RWPE2 (cell line): ENCODE measurements around the gene CIAPIN1.

Source experiments
- ATAC-seq: fragments of 200-7000 bp; cut with Tn5 transposase; 3 replicates; pipeline ENCODE4 v1.9.1; 2021; ENCODE audit warnings: low read depth
- DNase-seq: peaks from one replicate; pipeline ENCODE4 v3.0.0-alpha.2; 2020; ENCODE audit warnings: low spot score
- H3K27ac ChIP-seq: fragments of 450-650 bp; 2 replicates; pipeline ENCODE4 v1.5.1; 2017; ENCODE audit warnings: mild to moderate bottlenecking; ENCODE audit not compliant: poor library complexity, severe bottlenecking
- H3K27me3 ChIP-seq: fragments of 250-450 bp; sonication (Bioruptor Pico); 2 replicates; pipeline ENCODE4 v1.5.1; 2021; ENCODE audit warnings: mild to moderate bottlenecking, moderate library complexity; ENCODE audit not compliant: insufficient read depth, poor library complexity, severe bottlenecking
- H3K36me3 ChIP-seq: fragments of 250-450 bp; sonication (Bioruptor Pico); 2 replicates; pipeline ENCODE4 v1.5.1; 2020; ENCODE audit warnings: low read depth, mild to moderate bottlenecking, moderate library complexity
- H3K4me1 ChIP-seq: fragments of 250-450 bp; sonication (Bioruptor Pico); 2 replicates; pipeline ENCODE4 v1.5.1; 2021; ENCODE audit warnings: mild to moderate bottlenecking, moderate library complexity; ENCODE audit not compliant: insufficient read depth, poor library complexity, severe bottlenecking
- H3K4me3 ChIP-seq: fragments of 250-450 bp; sonication (Bioruptor Pico); 2 replicates; pipeline ENCODE4 v1.5.1; 2021; ENCODE audit warnings: mild to moderate bottlenecking, moderate library complexity; ENCODE audit not compliant: severe bottlenecking
- H3K9me3 ChIP-seq: fragments of 250-450 bp; sonication (Bioruptor Pico); 2 replicates; pipeline ENCODE4 v1.5.1; 2021; ENCODE audit warnings: mild to moderate bottlenecking, moderate library complexity; ENCODE audit not compliant: severe bottlenecking
- CTCF ChIP-seq: fragments of 450-650 bp; IDR thresholded peaks from one replicate; pipeline ENCODE4 v1.5.1; 2017; ENCODE audit warnings: mild to moderate bottlenecking, moderate library complexity; ENCODE audit not compliant: poor library complexity, severe bottlenecking

Gene CIAPIN1

DNA sequence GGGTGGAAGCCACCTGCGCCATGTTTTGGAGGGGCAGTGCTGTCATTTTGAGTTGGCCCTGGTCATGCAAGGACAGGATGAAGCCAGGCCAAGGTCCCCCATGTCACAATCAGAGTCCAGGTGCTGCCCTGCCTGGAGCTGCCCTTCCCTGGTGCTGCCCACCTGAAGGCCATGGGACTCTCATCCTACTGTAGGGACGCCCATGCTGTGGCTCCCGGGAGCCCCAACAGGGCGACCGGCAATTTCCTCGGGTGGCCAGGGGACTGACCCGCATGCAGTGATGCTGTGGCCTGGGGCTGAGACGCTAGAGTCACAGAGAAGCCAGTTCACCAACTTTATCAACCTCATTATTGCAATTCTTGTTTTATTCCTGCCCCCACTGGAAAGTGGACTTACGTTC lies 34.6 kb downstream of the CIAPIN1 start:
- DNase-seq (no peak), ATAC-seq (no peak)
- Histone ChIP-seq H3K9me3 (no peaks in the 10 kb centered on the region), H3K4me1 (peaks cover 5% of the 10 kb centered on the region), H3K4me3 (no peak overlapping the region), H3K27me3 (no peaks in the 10 kb centered on the region), H3K27ac (no peak overlapping the region), H3K36me3 (no peaks in the 10 kb centered on the region)
- TF ChIP-seq CTCF: no peak

GRCh38 chr16:57411362-57411976 lies 35.7 kb downstream of the CIAPIN1 start:
- ATAC-seq: no peak

GRCh38 chr16:57409870-57410587 lies 37.2 kb downstream of the CIAPIN1 start:
- Histone ChIP-seq H3K4me1 (peaks cover 4% of the 10 kb centered on the region), H3K36me3 (no peaks in the 10 kb centered on the region), H3K27ac (no peak overlapping the region), H3K9me3 (no peaks in the 10 kb centered on the region), H3K4me3 (no peak overlapping the region), H3K27me3 (no peaks in the 10 kb centered on the region)
- ATAC-seq: peak; percentile 59
- DNase-seq: no peak
- no peak for TF ChIP-seq CTCF

More at GRCh38 chr16:57411362-57411976, 35.7 kb downstream of the CIAPIN1 start:
- Histone ChIP-seq H3K9me3 (no peaks in the 10 kb centered on the region), H3K27ac (no peak overlapping the region), H3K27me3 (no peaks in the 10 kb centered on the region), H3K4me3 (no peak overlapping the region), H3K36me3 (no peaks in the 10 kb centered on the region), H3K4me1 (peaks cover 4% of the 10 kb centered on the region)
- no peak for TF ChIP-seq CTCF
- no peak for DNase-seq

- TF ChIP-seq CTCF: no peak
- no peak overlapping the region for H3K27ac ChIP-seq
- ATAC-seq: no peak
- H3K9me3 ChIP-seq: no peaks in the 10 kb centered on the region
- H3K4me1 ChIP-seq: peaks cover 4% of the 10 kb centered on the region
- H3K4me3 ChIP-seq: no peak overlapping the region
- no peak for DNase-seq
- H3K36me3 ChIP-seq: no peaks in the 10 kb centered on the region
- H3K27me3 ChIP-seq: no peaks in the 10 kb centered on the region
Observed at GRCh38 chr16:57409065-57409464, 38.1 kb downstream of the CIAPIN1 start.
